ENCODE data around the gene TRIM29. TPM values are rescaled to one million over a fixed set of nuclear protein-coding genes. Genes with fewer than 3 reads are reported as not detected.

Gene TRIM29
- total RNA-seq, 5 donors from 2014 or later (not counting 1 experiment from before 2014, with no cell fraction given) = not detected

DNA sequence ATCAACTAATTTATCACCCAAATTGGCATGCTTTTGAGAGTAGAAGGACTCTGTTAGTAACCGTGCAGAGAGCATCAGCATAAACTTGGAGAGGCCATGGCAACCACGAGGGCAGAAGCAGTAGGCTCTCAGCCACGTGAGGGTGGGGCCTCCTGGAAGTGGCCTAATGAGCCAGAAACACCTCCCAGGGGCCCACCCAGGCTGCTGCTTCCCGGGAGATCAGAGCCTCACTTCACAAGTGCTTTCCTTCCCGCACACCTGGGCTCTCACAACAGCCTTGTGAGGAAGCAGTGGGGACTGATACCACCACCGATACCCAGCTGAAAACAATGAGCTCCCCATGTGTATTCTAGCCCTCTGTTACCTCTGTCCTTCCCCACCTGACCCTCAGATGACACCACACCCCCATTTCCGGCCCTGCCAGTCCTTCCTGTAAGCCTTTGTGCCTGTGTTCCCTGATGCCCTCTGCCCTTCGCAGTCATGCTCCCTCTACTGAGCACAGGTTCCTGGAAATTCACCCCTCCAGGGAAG, 17.0 kb downstream of the TRIM29 start:
- no peaks in the 10 kb centered on the region for H3K9me3 ChIP-seq
- Mint-ChIP-seq H3K4me1 (no peaks in the 10 kb centered on the region), H3K9me3 (no peaks in the 10 kb centered on the region), H3K4me3 (no peak overlapping the region), H3K27me3 (peaks cover 3% of the 10 kb centered on the region in 2 donors), H3K36me3 (no peaks in the 10 kb centered on the region), H3K27ac (no peak overlapping the region)
- POLR2A ChIA-PET = no interaction called here
- CTCF ChIA-PET = no interaction called here
- DNase-seq (no peak), ATAC-seq (replicated peaks in 1 of 4) (no peak)
- H3K4me1 ChIP-seq (ENCODE audit: control insufficient read depth in 1 of 2, extremely low read depth in 1 of 2, insufficient read depth in 2 of 2, low read length in 2 of 2) = no peaks in the 10 kb centered on the region
- H3K4me3 ChIP-seq (ENCODE audit: control insufficient read depth in 1 of 2, extremely low read depth in 1 of 2, low read length in 1 of 2) = no peak overlapping the region
- H3K27me3 ChIP-seq (replicated peaks in 1 of 2; ENCODE audit: control insufficient read depth in 2 of 2, extremely low read depth in 1 of 2, insufficient read depth in 2 of 2, low read length in 1 of 2) = peaks cover 0 to 13% of the 10 kb centered on the region in 2 experiments
- 83% methylated on average over 5 of the region's 8 CpGs for WGBS (ENCODE audit: insufficient coverage)
- H3K36me3 ChIP-seq (ENCODE audit: control insufficient read depth in 2 of 2, extremely low read depth in 1 of 2, insufficient read depth in 1 of 2, low read length in 1 of 2) = no peaks in the 10 kb centered on the region
- no peak overlapping the region for H3K27ac ChIP-seq (ENCODE audit: low read length)

DNA sequence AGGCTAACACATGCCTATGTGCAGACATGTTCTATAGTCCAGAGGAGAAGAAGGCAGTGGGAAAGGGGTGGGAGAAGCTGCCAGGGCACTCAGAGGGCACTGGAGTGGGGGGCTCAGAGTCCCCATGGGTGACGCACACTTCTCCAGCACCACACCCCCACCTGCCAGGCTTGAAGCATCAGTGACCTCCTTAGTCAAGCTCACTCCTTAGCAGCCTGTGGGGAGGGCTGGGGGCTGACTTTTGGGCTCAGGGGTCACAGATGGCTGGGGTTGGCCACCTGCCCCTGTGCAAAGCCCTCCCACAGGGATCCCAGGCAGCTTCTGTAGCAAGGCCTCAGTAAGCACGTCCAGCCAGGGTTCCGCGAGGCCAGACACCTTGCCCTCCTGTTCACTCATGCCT, 18.8 kb downstream of the TRIM29 start:
- Histone ChIP-seq H3K27ac (ENCODE audit: low read length) (no peak overlapping the region), H3K9me3 (no peaks in the 10 kb centered on the region), H3K27me3 (replicated peaks in 1 of 2; ENCODE audit: control insufficient read depth in 2 of 2, extremely low read depth in 1 of 2, insufficient read depth in 2 of 2, low read length in 1 of 2) (peaks cover 0 to 15% of the 10 kb centered on the region in 2 experiments), H3K36me3 (ENCODE audit: control insufficient read depth in 2 of 2, extremely low read depth in 1 of 2, insufficient read depth in 1 of 2, low read length in 1 of 2) (no peaks in the 10 kb centered on the region), H3K4me1 (ENCODE audit: control insufficient read depth in 1 of 2, extremely low read depth in 1 of 2, insufficient read depth in 2 of 2, low read length in 2 of 2) (no peaks in the 10 kb centered on the region), H3K4me3 (ENCODE audit: control insufficient read depth in 1 of 2, extremely low read depth in 1 of 2, low read length in 1 of 2) (no peak overlapping the region)
- H3K9me3 Mint-ChIP-seq = no peaks in the 10 kb centered on the region
- peaks cover 3 to 10% of the 10 kb centered on the region in 2 donors for H3K27me3 Mint-ChIP-seq
- no peaks in the 10 kb centered on the region for H3K4me1 Mint-ChIP-seq
- ChIA-PET CTCF (no interaction called here), POLR2A (no interaction called here)
- H3K27ac Mint-ChIP-seq = no peak overlapping the region
- WGBS (ENCODE audit: insufficient coverage) = no CpG with 5 or more reads among the region's 4 CpGs
- ATAC-seq (replicated peaks in 1 of 4) (no peak), DNase-seq (no peak)
- H3K36me3 Mint-ChIP-seq = no peaks in the 10 kb centered on the region
- H3K4me3 Mint-ChIP-seq = no peak overlapping the region

DNA sequence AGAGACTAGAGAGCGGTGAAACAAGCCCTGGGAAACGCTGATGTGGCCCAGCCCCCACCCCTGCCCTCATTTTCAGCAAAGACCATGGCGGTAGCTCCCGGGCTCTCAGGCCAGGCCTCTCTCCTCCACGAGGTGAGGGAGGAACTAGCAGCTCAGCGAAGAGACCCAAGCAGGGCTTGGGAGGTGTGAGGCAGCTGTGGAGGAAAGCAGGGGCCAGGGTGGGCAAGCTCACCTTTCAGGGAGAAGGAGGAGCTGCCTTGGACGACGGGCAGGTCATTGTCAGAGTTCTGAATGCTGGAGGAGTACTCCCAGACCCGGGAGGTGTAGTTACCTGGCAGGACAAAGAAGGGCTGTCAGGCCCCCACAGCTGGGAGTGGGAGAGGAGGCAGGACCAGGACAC, 19.9 kb downstream of the TRIM29 start:
- H3K9me3 Mint-ChIP-seq = no peaks in the 10 kb centered on the region
- POLR2A ChIA-PET = no interaction called here

DNA sequence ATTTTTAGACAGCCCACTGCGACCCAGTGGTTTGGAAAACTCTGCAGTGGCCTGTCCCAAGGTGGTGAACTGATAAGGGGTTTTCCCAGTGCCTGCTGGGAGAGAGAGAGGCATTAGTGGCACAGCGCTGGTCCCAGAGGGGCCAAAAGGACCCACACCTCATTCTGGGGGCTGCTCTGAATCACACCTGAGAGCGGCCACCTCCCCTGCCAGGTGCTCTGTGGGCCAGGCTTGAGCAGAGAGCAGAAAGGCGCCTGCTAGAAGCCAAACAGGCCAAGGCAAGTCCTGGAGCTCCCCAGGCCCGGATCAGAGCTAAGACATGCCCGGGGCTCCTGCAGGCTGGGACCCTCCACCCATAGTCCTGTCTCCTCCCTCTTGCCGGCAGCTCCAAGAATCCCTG, 20.9 kb downstream of the TRIM29 start:
- no peak overlapping the region for H3K4me3 Mint-ChIP-seq
- Histone ChIP-seq H3K36me3 (ENCODE audit: control insufficient read depth in 2 of 2, extremely low read depth in 1 of 2, insufficient read depth in 1 of 2, low read length in 1 of 2) (no peaks in the 10 kb centered on the region), H3K27me3 (replicated peaks in 1 of 2; ENCODE audit: control insufficient read depth in 2 of 2, extremely low read depth in 1 of 2, insufficient read depth in 2 of 2, low read length in 1 of 2) (peaks cover 0 to 22% of the 10 kb centered on the region in 2 experiments), H3K9me3 (no peaks in the 10 kb centered on the region), H3K4me1 (ENCODE audit: control insufficient read depth in 1 of 2, extremely low read depth in 1 of 2, insufficient read depth in 2 of 2, low read length in 2 of 2) (no peaks in the 10 kb centered on the region), H3K27ac (ENCODE audit: low read length) (no peak overlapping the region), H3K4me3 (ENCODE audit: control insufficient read depth in 1 of 2, extremely low read depth in 1 of 2, low read length in 1 of 2) (no peak overlapping the region)
- H3K36me3 Mint-ChIP-seq = no peaks in the 10 kb centered on the region
- no peak for DNase-seq
- ATAC-seq (replicated peaks in 1 of 4) = no peak
- H3K27ac Mint-ChIP-seq = no peak overlapping the region
- H3K4me1 Mint-ChIP-seq = no peaks in the 10 kb centered on the region
- no peaks in the 10 kb centered on the region for H3K9me3 Mint-ChIP-seq
- POLR2A ChIA-PET = no interaction called here
- CTCF ChIA-PET = no interaction called here
- H3K27me3 Mint-ChIP-seq = peaks cover 3 to 16% of the 10 kb centered on the region in 2 donors
- 83% methylated on average over 5 of the region's 7 CpGs for WGBS (ENCODE audit: insufficient coverage)

More for the DNA sequence above, 19.9 kb downstream of the TRIM29 start:
- H3K27me3 Mint-ChIP-seq = peaks cover 3 to 15% of the 10 kb centered on the region in 2 donors
- H3K36me3 Mint-ChIP-seq = no peaks in the 10 kb centered on the region
- H3K27me3 ChIP-seq (replicated peaks in 1 of 2; ENCODE audit: control insufficient read depth in 2 of 2, extremely low read depth in 1 of 2, insufficient read depth in 2 of 2, low read length in 1 of 2) = peaks cover 0 to 16% of the 10 kb centered on the region in 2 experiments
- WGBS (ENCODE audit: insufficient coverage) = 40% methylated on average over 2 of the region's 9 CpGs
- ATAC-seq (replicated peaks in 1 of 4) = no peak
- no peak overlapping the region for H3K4me3 Mint-ChIP-seq
- no peaks in the 10 kb centered on the region for H3K4me1 Mint-ChIP-seq
- H3K36me3 ChIP-seq (ENCODE audit: control insufficient read depth in 2 of 2, extremely low read depth in 1 of 2, insufficient read depth in 1 of 2, low read length in 1 of 2) = no peaks in the 10 kb centered on the region
- H3K27ac Mint-ChIP-seq = no peak overlapping the region
- H3K4me3 ChIP-seq (ENCODE audit: control insufficient read depth in 1 of 2, extremely low read depth in 1 of 2, low read length in 1 of 2) = no peak overlapping the region
- no peaks in the 10 kb centered on the region for H3K4me1 ChIP-seq (ENCODE audit: control insufficient read depth in 1 of 2, extremely low read depth in 1 of 2, insufficient read depth in 2 of 2, low read length in 2 of 2)
- CTCF ChIA-PET = interaction anchor here in 1 of 2 donors (0.6 kb wide), 1 partner anchor 217 kb away, joined by 5 read pairs; no protein-coding TSS in a partner anchor
- DNase-seq = no peak
- no peak overlapping the region for H3K27ac ChIP-seq (ENCODE audit: low read length)
- no peaks in the 10 kb centered on the region for H3K9me3 ChIP-seq

DNA sequence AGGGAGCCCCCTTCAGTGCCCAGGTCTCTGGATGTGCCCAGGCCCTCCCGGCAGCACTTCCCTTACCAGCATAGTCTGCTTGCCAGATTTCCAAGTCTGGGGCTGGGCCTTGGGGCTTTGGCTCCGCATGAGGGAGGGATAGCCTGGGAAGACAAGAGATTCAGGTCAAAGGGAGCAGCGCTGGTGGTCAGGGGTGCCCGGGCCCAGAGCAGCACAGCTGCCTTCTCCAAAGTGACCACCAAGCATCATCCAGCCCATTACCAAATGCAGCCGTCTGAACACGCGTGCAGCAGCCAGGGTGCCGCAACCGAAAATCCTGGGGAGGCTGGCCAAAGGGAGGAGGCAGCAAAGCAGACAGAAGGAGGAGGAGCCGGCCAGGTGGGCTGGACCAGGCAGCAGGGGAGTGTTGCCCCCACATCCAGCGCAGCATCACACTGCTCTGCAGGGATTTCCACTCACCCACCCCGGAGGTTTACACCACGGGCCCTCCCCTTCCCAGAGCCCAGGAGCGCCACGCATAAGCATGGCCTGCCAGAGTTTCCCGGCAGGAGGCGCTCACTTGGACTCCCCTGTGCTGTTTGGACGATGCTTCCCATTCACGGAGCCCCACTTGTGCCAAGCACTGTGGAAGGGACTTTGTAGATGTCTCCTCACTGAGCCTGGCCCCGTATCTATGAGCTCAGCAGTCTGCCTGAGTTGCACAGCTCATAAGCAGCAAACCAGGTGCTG, 22.5 kb downstream of the TRIM29 start:
- peaks cover 3 to 28% of the 10 kb centered on the region in 2 donors for H3K27me3 Mint-ChIP-seq
- Histone ChIP-seq H3K27ac (ENCODE audit: low read length) (no peak overlapping the region), H3K36me3 (ENCODE audit: control insufficient read depth in 2 of 2, extremely low read depth in 1 of 2, insufficient read depth in 1 of 2, low read length in 1 of 2) (no peaks in the 10 kb centered on the region), H3K9me3 (no peaks in the 10 kb centered on the region), H3K27me3 (replicated peaks in 1 of 2; ENCODE audit: control insufficient read depth in 2 of 2, extremely low read depth in 1 of 2, insufficient read depth in 2 of 2, low read length in 1 of 2) (peaks cover 0 to 18% of the 10 kb centered on the region in 2 experiments), H3K4me3 (ENCODE audit: control insufficient read depth in 1 of 2, extremely low read depth in 1 of 2, low read length in 1 of 2) (no peak overlapping the region), H3K4me1 (ENCODE audit: control insufficient read depth in 1 of 2, extremely low read depth in 1 of 2, insufficient read depth in 2 of 2, low read length in 2 of 2) (no peaks in the 10 kb centered on the region)
- WGBS (ENCODE audit: insufficient coverage) = 70% methylated on average over 12 of the region's 20 CpGs
- DNase-seq (no peak), ATAC-seq (replicated peaks in 1 of 4) (no peak)
- H3K9me3 Mint-ChIP-seq = no peaks in the 10 kb centered on the region
- no peak overlapping the region for H3K4me3 Mint-ChIP-seq
- no peak overlapping the region for H3K27ac Mint-ChIP-seq
- H3K36me3 Mint-ChIP-seq = no peaks in the 10 kb centered on the region
- POLR2A ChIA-PET = no interaction called here
- H3K4me1 Mint-ChIP-seq = no peaks in the 10 kb centered on the region
- CTCF ChIA-PET = no interaction called here

DNA sequence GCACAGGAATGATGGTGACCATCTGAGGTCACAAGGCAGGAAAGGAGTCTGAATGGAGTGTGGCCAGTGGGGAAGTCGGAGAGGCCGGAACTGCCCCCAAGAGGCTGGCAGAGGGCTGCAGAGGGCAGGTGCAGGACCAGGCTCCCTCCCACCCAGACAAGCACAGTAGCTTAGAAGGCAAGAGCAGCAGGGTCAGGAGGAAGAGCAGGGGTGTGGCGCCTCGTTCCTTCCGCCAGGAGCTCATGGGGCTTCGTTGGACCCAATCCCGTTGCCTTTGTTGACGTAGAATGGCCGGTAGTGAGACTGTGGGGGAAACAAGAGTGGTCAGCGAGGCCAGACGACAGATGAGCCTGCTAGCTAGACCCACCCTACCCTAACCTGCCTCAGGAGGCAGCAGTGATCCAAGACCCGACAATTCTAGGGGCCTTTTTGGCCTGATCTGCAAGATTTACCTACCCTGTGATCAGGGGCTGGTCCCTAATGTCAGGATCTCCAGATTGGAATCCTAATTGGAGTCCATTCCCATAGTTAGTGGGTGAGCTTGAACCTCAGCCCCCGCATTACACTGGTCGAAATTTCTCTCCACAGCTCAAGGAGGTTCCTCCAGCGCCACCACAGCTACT, 25.6 kb downstream of the TRIM29 start:
- Histone ChIP-seq H3K4me3 (ENCODE audit: control insufficient read depth in 1 of 2, extremely low read depth in 1 of 2, low read length in 1 of 2) (no peak overlapping the region), H3K9me3 (no peaks in the 10 kb centered on the region), H3K36me3 (ENCODE audit: control insufficient read depth in 2 of 2, extremely low read depth in 1 of 2, insufficient read depth in 1 of 2, low read length in 1 of 2) (no peaks in the 10 kb centered on the region), H3K27ac (ENCODE audit: low read length) (no peak overlapping the region), H3K4me1 (ENCODE audit: control insufficient read depth in 1 of 2, extremely low read depth in 1 of 2, insufficient read depth in 2 of 2, low read length in 2 of 2) (peaks cover 0 to 5% of the 10 kb centered on the region in 2 experiments), H3K27me3 (replicated peaks in 1 of 2; ENCODE audit: control insufficient read depth in 2 of 2, extremely low read depth in 1 of 2, insufficient read depth in 2 of 2, low read length in 1 of 2) (peaks cover 0 to 42% of the 10 kb centered on the region in 2 experiments)
- H3K27ac Mint-ChIP-seq = no peak overlapping the region
- no peaks in the 10 kb centered on the region for H3K4me1 Mint-ChIP-seq
- H3K9me3 Mint-ChIP-seq = no peaks in the 10 kb centered on the region
- 70% methylated on average over 6 of the region's 15 CpGs for WGBS (ENCODE audit: insufficient coverage)
- H3K4me3 Mint-ChIP-seq = no peak overlapping the region
- CTCF ChIA-PET = no interaction called here
- no peak for ATAC-seq (replicated peaks in 1 of 4)
- peaks cover 0 to 32% of the 10 kb centered on the region in 2 donors for H3K27me3 Mint-ChIP-seq
- POLR2A ChIA-PET = no interaction called here
- no peak for DNase-seq
- H3K36me3 Mint-ChIP-seq = no peaks in the 10 kb centered on the region
